Trophoblast cell (in vitro differentiated cells and primary cell): ENCODE measurements around the gene CAPN13.

Experiments used
- DNase-seq, 2 donors: peaks; one replicate each; pipeline ENCODE4 v3.0.0-alpha.2; 2016
- H2AFZ ChIP-seq: 2 replicates; pipeline ENCODE4 v1.6.1; 2013; ENCODE audit warnings: low read length, moderate library complexity, mild to moderate bottlenecking; ENCODE audit not compliant: insufficient read depth, poor library complexity
- H2AK5ac ChIP-seq: 2 replicates; pipeline ENCODE4 v1.6.1; 2013; ENCODE audit warnings: mild to moderate bottlenecking, low read length
- H2BK120ac ChIP-seq: 2 replicates; pipeline ENCODE4 v1.6.1; 2013; ENCODE audit warnings: low read length, mild to moderate bottlenecking, moderate library complexity; ENCODE audit not compliant: insufficient read depth, poor library complexity
- H2BK12ac ChIP-seq: 2 replicates; pipeline ENCODE4 v1.6.1; 2013; ENCODE audit warnings: mild to moderate bottlenecking, low read length, moderate library complexity
- H2BK5ac ChIP-seq: 2 replicates; pipeline ENCODE4 v1.6.1; 2013; ENCODE audit warnings: low read length, low read depth, moderate library complexity, mild to moderate bottlenecking; ENCODE audit not compliant: poor library complexity
- H3K14ac ChIP-seq: 2 replicates; pipeline ENCODE4 v1.6.1; 2013; ENCODE audit warnings: mild to moderate bottlenecking, low read length
- H3K18ac ChIP-seq: 2 replicates; pipeline ENCODE4 v1.6.1; 2013; ENCODE audit warnings: mild to moderate bottlenecking, low read length
- H3K23ac ChIP-seq: 2 replicates; pipeline ENCODE4 v1.6.1; 2013; ENCODE audit warnings: low read length
- H3K27ac ChIP-seq: 2 replicates; pipeline ENCODE4 v1.5.1; 2013; ENCODE audit warnings: low read depth, mild to moderate bottlenecking, inconsistent platforms, low read length, moderate library complexity
- H3K27me3 ChIP-seq: 2 replicates; pipeline ENCODE4 v1.6.1; 2013; ENCODE audit warnings: inconsistent platforms, mild to moderate bottlenecking, low read length, moderate library complexity; ENCODE audit not compliant: insufficient read depth
- H3K36me3 ChIP-seq, 2 experiments: 1 replicate in 1 of 2; 2 replicates in 1 of 2; pipeline ENCODE4 v1.6.1; 2013; ENCODE audit warnings: low read length in 2 of 2, mild to moderate bottlenecking in 2 of 2, moderate library complexity in 1 of 2; ENCODE audit not compliant: insufficient read depth in 2 of 2, control insufficient read depth in 1 of 2
- H3K4ac ChIP-seq: 2 replicates; pipeline ENCODE4 v1.6.1; 2013; ENCODE audit warnings: low read depth, mild to moderate bottlenecking, low read length, moderate library complexity
- H3K4me1 ChIP-seq, 2 experiments: 1 replicate in 1 of 2; 2 replicates in 1 of 2; pipeline ENCODE4 v1.6.1; 2013; ENCODE audit warnings: low read length in 2 of 2, mild to moderate bottlenecking in 2 of 2, moderate library complexity in 1 of 2; ENCODE audit not compliant: insufficient read depth in 2 of 2, control insufficient read depth in 1 of 2
- H3K4me2 ChIP-seq: 2 replicates; pipeline ENCODE4 v1.6.1; 2013; ENCODE audit warnings: inconsistent platforms, mild to moderate bottlenecking, low read length, moderate library complexity
- H3K4me3 ChIP-seq: 2 replicates; pipeline ENCODE4 v1.5.1; 2013; ENCODE audit warnings: mild to moderate bottlenecking, low read depth, low read length, inconsistent platforms
- H3K79me1 ChIP-seq: one replicate; pipeline ENCODE4 v1.6.1; 2013; ENCODE audit warnings: low read length
- H3K79me2 ChIP-seq: 2 replicates; pipeline ENCODE4 v1.6.1; 2013; ENCODE audit warnings: low read length, mild to moderate bottlenecking; ENCODE audit not compliant: control insufficient read depth, insufficient read depth, poor library complexity
- H3K9ac ChIP-seq: 2 replicates; pipeline ENCODE4 v1.6.1; 2013; ENCODE audit warnings: mild to moderate bottlenecking, low read length
- H3K9me3 ChIP-seq: 2 replicates; pipeline ENCODE4 v1.6.1; 2013; ENCODE audit warnings: low read depth, mild to moderate bottlenecking, control low read depth, inconsistent platforms, low read length; ENCODE audit not compliant: insufficient read depth
- H4K12ac ChIP-seq: 2 replicates; pipeline ENCODE4 v1.6.1; 2013; ENCODE audit warnings: low read depth, mild to moderate bottlenecking, low read length, moderate library complexity
- H4K8ac ChIP-seq: 2 replicates; pipeline ENCODE4 v1.6.1; 2013; ENCODE audit warnings: low read depth, mild to moderate bottlenecking, low read length, moderate library complexity
- H4K91ac ChIP-seq: one replicate; pipeline ENCODE4 v1.6.1; 2013; ENCODE audit warnings: low read depth, mild to moderate bottlenecking, low read length, moderate library complexity
- WGBS: extraction: QIAGEN DNeasy Blood & Tissue Kit; methylation state at CpG from one replicate; pipeline ENCODE4 v1.1.7; 2013; ENCODE audit warnings: missing lambda C conversion rate; ENCODE audit not compliant: insufficient read length, insufficient coverage; ENCODE audit errors: extremely low coverage; 5-methylcytosine and 5-hydroxymethylcytosine counted together

CAPN13 gene

DNA sequence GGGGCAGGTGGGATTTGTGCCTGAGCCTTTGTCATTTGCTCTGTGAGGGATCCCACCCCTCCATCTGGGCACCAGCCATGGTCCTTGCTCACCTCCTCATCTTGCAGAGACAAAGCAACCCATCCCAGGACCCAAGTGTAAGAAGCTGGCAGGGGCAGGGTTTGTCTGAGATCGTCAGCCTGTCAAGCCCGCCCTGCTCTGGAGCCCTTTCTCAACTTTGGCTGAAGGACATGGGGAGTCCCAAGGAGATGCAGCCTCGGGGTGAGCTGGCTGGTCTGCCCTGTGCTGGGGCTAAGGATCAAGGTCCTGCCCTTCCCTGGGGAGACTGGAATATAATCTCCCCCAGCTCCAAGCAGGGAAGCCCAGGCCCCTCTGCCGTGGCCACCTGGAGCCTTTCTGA is 86.0 kb downstream of the CAPN13 start:
- Histone ChIP-seq H3K36me3 (no peaks in the 10 kb centered on the region), H3K79me2 (peaks cover 1% of the 10 kb centered on the region), H3K23ac (no peak overlapping the region), H4K12ac (no peak overlapping the region), H3K4ac (no peak overlapping the region), H3K27ac (no peak overlapping the region), H3K27me3 (no peaks in the 10 kb centered on the region), H2BK120ac (no peak overlapping the region), H3K4me3 (no peak overlapping the region), H2BK12ac (no peak overlapping the region), H3K79me1 (no peaks in the 10 kb centered on the region), H2AK5ac (no peak overlapping the region), H3K9me3 (peaks cover 1% of the 10 kb centered on the region), H4K8ac (no peak overlapping the region), H4K91ac (no peak overlapping the region), H3K18ac (no peak overlapping the region), H3K14ac (no peak overlapping the region), H3K4me1 (no peaks in the 10 kb centered on the region), H3K9ac (no peak overlapping the region), H2AFZ (no peak overlapping the region), H2BK5ac (no peak overlapping the region), H3K4me2 (no peak overlapping the region)
- no CpG with 5 or more reads among the region's 4 CpGs for WGBS
- DNase-seq: no peak

- H3K9ac ChIP-seq: no peak overlapping the region
- no peak overlapping the region for H3K4ac ChIP-seq
- H3K27me3 ChIP-seq: no peaks in the 10 kb centered on the region
- no peak overlapping the region for H3K23ac ChIP-seq
- H3K14ac ChIP-seq: no peak overlapping the region
- WGBS: no CpG with 5 or more reads among the region's 1 CpG
- H2BK5ac ChIP-seq: no peak overlapping the region
- H4K8ac ChIP-seq: no peak overlapping the region
- H2BK120ac ChIP-seq: no peak overlapping the region
- H3K4me1 ChIP-seq: no peaks in the 10 kb centered on the region
- H3K79me2 ChIP-seq: peaks cover 1% of the 10 kb centered on the region
- H2AFZ ChIP-seq: no peak overlapping the region
- no peak overlapping the region for H2BK12ac ChIP-seq
- no peak overlapping the region for H3K18ac ChIP-seq
- H3K79me1 ChIP-seq: no peaks in the 10 kb centered on the region
- H3K4me2 ChIP-seq: no peak overlapping the region
- DNase-seq: no peak
- H3K36me3 ChIP-seq: no peaks in the 10 kb centered on the region
- H3K9me3 ChIP-seq: peaks cover under 1% of the 10 kb centered on the region
- no peak overlapping the region for H4K12ac ChIP-seq
- no peak overlapping the region for H2AK5ac ChIP-seq
- H4K91ac ChIP-seq: no peak overlapping the region
- no peak overlapping the region for H3K27ac ChIP-seq
- no peak overlapping the region for H3K4me3 ChIP-seq
These were observed 90.1 kb downstream of the CAPN13 start for GRCh38 chr2:30717081-30717650.

DNA sequence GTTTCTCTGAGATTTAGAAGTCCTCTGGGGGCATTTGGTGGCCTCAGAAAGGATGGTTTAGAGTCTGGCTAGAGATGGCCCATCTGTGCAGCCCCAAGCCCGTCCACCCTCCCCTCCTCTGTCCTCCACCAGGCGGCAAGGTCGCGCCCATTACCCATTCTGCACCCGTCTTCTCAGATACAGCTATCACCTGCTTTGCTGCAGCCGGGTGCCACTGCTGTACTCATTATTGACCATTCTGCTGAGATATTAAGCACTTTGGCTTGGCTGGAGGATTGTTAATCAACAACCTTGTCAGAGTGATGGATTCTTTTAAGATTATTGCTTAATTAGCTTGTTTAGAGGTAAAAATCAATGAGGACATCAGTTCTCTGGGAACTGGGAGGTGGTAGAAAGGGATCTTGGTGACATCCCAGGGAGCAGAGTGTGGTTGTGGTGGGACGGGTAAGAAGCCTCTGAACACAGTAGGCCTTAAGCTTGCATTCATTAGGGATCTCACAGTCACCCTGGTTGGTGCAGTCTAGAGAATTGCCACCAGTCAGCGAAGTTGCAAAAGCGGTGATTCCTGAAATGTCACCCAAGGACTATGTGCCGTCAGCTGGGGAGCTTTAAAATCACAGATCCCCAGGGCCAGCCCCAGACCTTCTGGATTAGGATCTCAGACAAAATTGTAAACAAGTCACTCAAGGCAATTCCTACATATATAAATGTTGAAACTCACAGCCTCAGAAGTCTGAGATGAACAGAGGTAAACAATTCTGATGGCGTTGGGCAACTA is 90.9 kb downstream of the CAPN13 start:
- Histone ChIP-seq H3K4ac (no peak overlapping the region), H3K36me3 (no peaks in the 10 kb centered on the region), H3K9ac (no peak overlapping the region), H3K27me3 (no peaks in the 10 kb centered on the region), H2AFZ (no peak overlapping the region), H3K79me2 (peaks cover 1% of the 10 kb centered on the region), H4K12ac (no peak overlapping the region), H2AK5ac (no peak overlapping the region), H2BK120ac (no peak overlapping the region), H3K79me1 (no peaks in the 10 kb centered on the region), H3K4me2 (no peak overlapping the region), H2BK5ac (no peak overlapping the region), H3K18ac (no peak overlapping the region), H3K9me3 (no peaks in the 10 kb centered on the region), H3K27ac (no peak overlapping the region), H4K91ac (no peak overlapping the region), H3K14ac (no peak overlapping the region), H3K4me3 (no peak overlapping the region), H3K23ac (no peak overlapping the region), H2BK12ac (no peak overlapping the region), H3K4me1 (no peaks in the 10 kb centered on the region), H4K8ac (no peak overlapping the region)
- DNase-seq: no peak
- WGBS: no CpG with 5 or more reads among the region's 11 CpGs

DNA sequence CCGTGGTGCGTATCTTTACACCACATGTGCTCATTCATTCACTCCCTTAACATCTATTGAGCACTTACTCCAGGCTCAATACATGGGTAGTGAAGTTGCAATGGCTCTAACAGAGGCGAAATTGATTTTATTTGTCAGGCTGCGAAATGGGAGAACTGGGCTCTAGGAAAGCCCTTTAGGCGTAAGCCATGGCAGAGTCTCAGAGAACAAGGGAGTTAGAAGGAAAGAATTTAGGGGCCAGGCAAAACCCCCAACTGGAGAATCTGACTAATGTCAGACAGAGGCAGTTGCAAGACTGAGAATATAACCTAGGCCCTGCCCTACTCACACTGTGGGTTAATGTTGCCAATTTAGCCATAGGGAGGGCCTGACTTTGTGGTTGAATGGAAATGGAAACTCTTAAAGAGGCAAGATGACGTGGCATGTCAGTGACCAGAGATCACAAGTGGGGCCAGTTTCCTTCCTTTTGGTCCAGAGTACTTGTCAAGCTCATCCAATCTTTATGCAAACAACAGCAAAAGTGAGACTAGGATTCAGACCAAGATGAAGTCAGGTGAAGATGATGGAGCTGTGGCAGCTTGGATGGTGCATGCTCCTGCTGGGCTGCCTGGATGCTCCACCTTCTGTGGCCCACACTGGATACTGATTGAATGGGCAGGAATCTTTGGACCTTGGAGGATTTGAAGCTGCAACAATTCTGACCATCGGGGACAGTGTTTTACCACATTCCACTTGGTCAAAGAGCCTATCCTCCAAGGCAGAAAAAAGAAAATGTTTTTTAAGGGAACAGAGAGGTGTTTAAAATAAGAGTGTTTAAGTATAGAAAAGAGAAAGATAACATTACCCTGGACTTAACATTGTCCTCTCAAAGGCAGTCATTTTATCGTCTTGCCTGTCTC is 92.2 kb downstream of the CAPN13 start:
- H4K12ac ChIP-seq: no peak overlapping the region
- H2BK5ac ChIP-seq: no peak overlapping the region
- H2BK120ac ChIP-seq: no peak overlapping the region
- H2AFZ ChIP-seq: no peak overlapping the region
- H3K23ac ChIP-seq: no peak overlapping the region
- no peak overlapping the region for H2BK12ac ChIP-seq
- H3K14ac ChIP-seq: no peak overlapping the region
- no peak overlapping the region for H3K4me2 ChIP-seq
- H3K4me1 ChIP-seq: no peaks in the 10 kb centered on the region
- no peak overlapping the region for H3K9ac ChIP-seq
- H3K36me3 ChIP-seq: no peaks in the 10 kb centered on the region
- no peak overlapping the region for H3K27ac ChIP-seq
- no peaks in the 10 kb centered on the region for H3K9me3 ChIP-seq
- DNase-seq: no peak
- H3K18ac ChIP-seq: no peak overlapping the region
- no peak overlapping the region for H4K8ac ChIP-seq
- no peak overlapping the region for H4K91ac ChIP-seq
- no CpG with 5 or more reads among the region's 8 CpGs for WGBS
- H2AK5ac ChIP-seq: no peak overlapping the region
- no peak overlapping the region for H3K4ac ChIP-seq
- H3K27me3 ChIP-seq: no peaks in the 10 kb centered on the region
- H3K4me3 ChIP-seq: no peak overlapping the region
- no peaks in the 10 kb centered on the region for H3K79me2 ChIP-seq
- H3K79me1 ChIP-seq: no peaks in the 10 kb centered on the region
